ENCODE data around the gene PXMP4. TPM values are rescaled to one million over a fixed set of nuclear protein-coding genes. Genes with fewer than 3 reads are reported as not detected.
A peak's percentile ranks its signal among the peaks of the same experiment; 100 is the strongest.

Gene PXMP4
- total RNA-seq, 1 donor from 2014 or later: 9.4 TPM

DNA sequence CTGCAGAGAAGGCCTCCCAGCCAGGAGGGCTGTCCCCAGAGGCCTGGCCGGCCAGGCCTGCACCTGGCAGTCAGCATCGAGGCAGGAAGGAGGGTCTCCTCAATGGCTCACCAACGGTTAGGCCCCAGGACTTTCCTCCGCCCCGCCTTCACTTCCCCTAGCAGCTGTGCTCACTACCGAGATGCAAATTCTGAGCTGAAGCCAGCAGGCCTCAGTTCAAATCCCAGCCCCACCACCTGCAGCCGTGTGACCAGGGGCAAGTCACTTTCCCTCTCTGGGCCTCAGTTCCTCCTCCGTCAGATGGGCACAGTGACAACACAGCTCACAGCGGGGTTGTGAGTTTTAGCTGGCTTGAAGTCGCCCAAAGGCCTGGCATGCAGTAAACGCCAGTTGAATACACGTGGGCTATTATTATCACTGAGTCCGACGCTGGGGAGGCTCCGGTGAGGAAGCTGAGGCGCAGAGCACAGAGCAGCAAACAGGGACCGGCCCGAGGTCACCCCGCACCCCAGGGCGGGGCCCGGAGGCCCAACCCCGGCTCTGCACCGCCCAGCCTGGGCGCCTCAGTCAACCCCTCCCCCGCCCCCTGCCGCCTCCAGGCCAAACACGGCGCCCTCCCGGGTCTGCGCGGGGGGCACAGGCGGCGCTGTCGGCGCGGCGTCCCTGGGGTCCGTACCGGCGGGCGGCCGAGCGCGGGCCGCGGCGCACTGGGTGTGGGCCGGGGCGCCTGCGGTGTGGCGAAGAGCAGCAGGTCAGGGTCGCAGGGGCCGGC, 34.6 kb downstream of the PXMP4 start:
- peak overlapping the region; percentile 88 for H3K4me3 Mint-ChIP-seq (ENCODE audit: unreplicated experiment)
- no peaks in the 10 kb centered on the region for H3K36me3 Mint-ChIP-seq (ENCODE audit: unreplicated experiment)
- H3K27ac Mint-ChIP-seq (ENCODE audit: unreplicated experiment): peak overlapping the region; percentile 96
- peak; percentile 89 for DNase-seq
- H3K9me3 Mint-ChIP-seq (ENCODE audit: unreplicated experiment): peaks cover 10% of the 10 kb centered on the region
- no peak for TF ChIP-seq CTCF (IDR thresholded peaks at IDR 0.05; ENCODE audit: partially characterized antibody, unreplicated experiment)
- H3K27me3 Mint-ChIP-seq (ENCODE audit: unreplicated experiment): peaks cover 16% of the 10 kb centered on the region
- H3K4me1 Mint-ChIP-seq (ENCODE audit: low read depth, unreplicated experiment): peaks cover 30% of the 10 kb centered on the region

- TF ChIP-seq CTCF (IDR thresholded peaks at IDR 0.05; ENCODE audit: partially characterized antibody, unreplicated experiment): no peak
- H3K27me3 Mint-ChIP-seq (ENCODE audit: unreplicated experiment): peaks cover 16% of the 10 kb centered on the region
- H3K4me3 Mint-ChIP-seq (ENCODE audit: unreplicated experiment): peak overlapping the region; percentile 88
- H3K9me3 Mint-ChIP-seq (ENCODE audit: unreplicated experiment): peaks cover 10% of the 10 kb centered on the region
- peaks cover 26% of the 10 kb centered on the region for H3K4me1 Mint-ChIP-seq (ENCODE audit: low read depth, unreplicated experiment)
- no peak for DNase-seq
- H3K27ac Mint-ChIP-seq (ENCODE audit: unreplicated experiment): peak overlapping the region; percentile 96
- H3K36me3 Mint-ChIP-seq (ENCODE audit: unreplicated experiment): no peaks in the 10 kb centered on the region
These were observed 35.4 kb downstream of the PXMP4 start for GRCh38 chr20:33684533-33685327.

- Mint-ChIP-seq H3K4me1 (ENCODE audit: low read depth, unreplicated experiment) (peaks cover 36% of the 10 kb centered on the region), H3K4me3 (ENCODE audit: unreplicated experiment) (peak overlapping the region; percentile 25), H3K27me3 (ENCODE audit: unreplicated experiment) (peaks cover 20% of the 10 kb centered on the region), H3K27ac (ENCODE audit: unreplicated experiment) (peak overlapping the region; percentile 65), H3K36me3 (ENCODE audit: unreplicated experiment) (no peaks in the 10 kb centered on the region), H3K9me3 (ENCODE audit: unreplicated experiment) (peaks cover 12% of the 10 kb centered on the region)
- DNase-seq: no peak
- no peak for TF ChIP-seq CTCF (IDR thresholded peaks at IDR 0.05; ENCODE audit: partially characterized antibody, unreplicated experiment)
These were observed 38.3 kb downstream of the PXMP4 start for GRCh38 chr20:33681728-33682353.

DNA sequence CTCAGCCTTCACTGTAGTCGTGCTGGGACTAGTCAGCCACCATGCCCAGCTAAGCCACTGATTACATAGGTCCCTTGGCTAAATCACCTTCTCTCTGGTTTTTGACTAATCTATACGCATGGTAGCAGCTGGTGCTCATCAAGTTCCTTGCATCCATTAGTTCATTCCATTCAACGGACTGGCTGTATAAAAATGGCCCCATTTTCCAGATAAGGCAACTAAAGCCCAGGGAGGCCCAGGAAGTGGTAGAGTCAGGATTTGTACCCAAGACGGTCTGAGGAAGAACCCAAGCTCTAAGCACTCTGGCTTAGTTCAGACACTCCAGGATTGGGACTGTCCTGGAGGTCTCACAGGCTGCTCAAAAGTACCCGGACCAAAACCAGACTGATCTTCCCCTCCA, 38.8 kb downstream of the PXMP4 start:
- peak overlapping the region; percentile 65 for H3K27ac Mint-ChIP-seq (ENCODE audit: unreplicated experiment)
- peak overlapping the region; percentile 25 for H3K4me3 Mint-ChIP-seq (ENCODE audit: unreplicated experiment)
- no peak for TF ChIP-seq CTCF (IDR thresholded peaks at IDR 0.05; ENCODE audit: partially characterized antibody, unreplicated experiment)
- no peak for DNase-seq
- H3K4me1 Mint-ChIP-seq (ENCODE audit: low read depth, unreplicated experiment): peaks cover 35% of the 10 kb centered on the region
- H3K9me3 Mint-ChIP-seq (ENCODE audit: unreplicated experiment): peaks cover 8% of the 10 kb centered on the region
- H3K27me3 Mint-ChIP-seq (ENCODE audit: unreplicated experiment): peaks cover 17% of the 10 kb centered on the region
- no peaks in the 10 kb centered on the region for H3K36me3 Mint-ChIP-seq (ENCODE audit: unreplicated experiment)
